ENCODE results near the gene GGNBP2.

Gene GGNBP2

GRCh38 chr17:36593656-36594316, 49.1 kb downstream of the GGNBP2 start:
- no peak overlapping the region for H3K27ac ChIP-seq (ENCODE audit: low read length)
- H3K4me3 ChIP-seq (ENCODE audit: low read length) = no peak overlapping the region
- DNase-seq (ENCODE audit: low read depth, low spot score) = no peak
- H3K36me3 ChIP-seq (ENCODE audit: control insufficient read depth, insufficient read depth, low read length) = 0 out of 2 replicates have a peak, but pooled peaks cover 7% of the 10 kb centered on the region
- H3K4me1 ChIP-seq (ENCODE audit: control insufficient read depth, insufficient read depth, low read length) = peaks cover 2% of the 10 kb centered on the region; the same call in 1 of the 2 replicates
- no peaks in the 10 kb centered on the region for H3K9me3 ChIP-seq (ENCODE audit: control insufficient read depth, insufficient read depth, low read length)
- WGBS (ENCODE audit: insufficient coverage, insufficient read length) = no CpG with 5 or more reads among the region's 8 CpGs
- no peaks in the 10 kb centered on the region for H3K27me3 ChIP-seq (ENCODE audit: control insufficient read depth, insufficient read depth, low read length)

- no peaks in the 10 kb centered on the region for H3K9me3 ChIP-seq (ENCODE audit: control insufficient read depth, insufficient read depth, low read length)
- no peaks in the 10 kb centered on the region for H3K27me3 ChIP-seq (ENCODE audit: control insufficient read depth, insufficient read depth, low read length)
- WGBS (ENCODE audit: insufficient coverage, insufficient read length) = no CpG with 5 or more reads among the region's 13 CpGs
- H3K36me3 ChIP-seq (ENCODE audit: control insufficient read depth, insufficient read depth, low read length) = 0 out of 2 replicates have a peak, but pooled peaks cover 7% of the 10 kb centered on the region
- H3K27ac ChIP-seq (ENCODE audit: low read length) = no peak overlapping the region
- H3K4me1 ChIP-seq (ENCODE audit: control insufficient read depth, insufficient read depth, low read length) = peaks cover 2% of the 10 kb centered on the region; the same call in 1 of the 2 replicates
- no peak overlapping the region for H3K4me3 ChIP-seq (ENCODE audit: low read length)
- no peak for DNase-seq (ENCODE audit: low read depth, low spot score)
These were observed 50.1 kb downstream of the GGNBP2 start for GRCh38 chr17:36594626-36595401.

GRCh38 chr17:36597226-36597625, 52.5 kb downstream of the GGNBP2 start:
- H3K4me3 ChIP-seq (ENCODE audit: low read length) = no peak overlapping the region
- WGBS (ENCODE audit: insufficient coverage, insufficient read length) = no CpG with 5 or more reads among the region's 6 CpGs
- H3K27ac ChIP-seq (ENCODE audit: low read length) = no peak overlapping the region
- peaks cover 4% of the 10 kb centered on the region; the same call in 1 of the 2 replicates for H3K4me1 ChIP-seq (ENCODE audit: control insufficient read depth, insufficient read depth, low read length)
- no peaks in the 10 kb centered on the region for H3K9me3 ChIP-seq (ENCODE audit: control insufficient read depth, insufficient read depth, low read length)
- DNase-seq (ENCODE audit: low read depth, low spot score) = no peak
- no peaks in the 10 kb centered on the region for H3K27me3 ChIP-seq (ENCODE audit: control insufficient read depth, insufficient read depth, low read length)
- H3K36me3 ChIP-seq (ENCODE audit: control insufficient read depth, insufficient read depth, low read length) = 0 out of 2 replicates have a peak, but pooled peaks cover 7% of the 10 kb centered on the region

- no CpG with 5 or more reads among the region's 11 CpGs for WGBS (ENCODE audit: insufficient coverage, insufficient read length)
- no peak for DNase-seq (ENCODE audit: low read depth, low spot score)
- Histone ChIP-seq H3K4me3 (ENCODE audit: low read length) (no peak overlapping the region), H3K4me1 (ENCODE audit: control insufficient read depth, insufficient read depth, low read length) (peaks cover 4% of the 10 kb centered on the region; the same call in 1 of the 2 replicates), H3K27me3 (ENCODE audit: control insufficient read depth, insufficient read depth, low read length) (no peaks in the 10 kb centered on the region), H3K9me3 (ENCODE audit: control insufficient read depth, insufficient read depth, low read length) (no peaks in the 10 kb centered on the region), H3K27ac (ENCODE audit: low read length) (no peak overlapping the region), H3K36me3 (ENCODE audit: control insufficient read depth, insufficient read depth, low read length) (0 out of 2 replicates have a peak, but pooled peaks cover 7% of the 10 kb centered on the region)
These were observed 53.4 kb downstream of the GGNBP2 start for GRCh38 chr17:36597866-36598777.

- no peak overlapping the region for H3K4me3 ChIP-seq (ENCODE audit: low read length)
- no CpG with 5 or more reads among the region's 13 CpGs for WGBS (ENCODE audit: insufficient coverage, insufficient read length)
These were observed 54.3 kb downstream of the GGNBP2 start for GRCh38 chr17:36598951-36599401.

GRCh38 chr17:36599546-36600250, 55.0 kb downstream of the GGNBP2 start:
- no peaks in the 10 kb centered on the region for H3K9me3 ChIP-seq (ENCODE audit: control insufficient read depth, insufficient read depth, low read length)
- DNase-seq (ENCODE audit: low read depth, low spot score) = no peak
- WGBS (ENCODE audit: insufficient coverage, insufficient read length) = no CpG with 5 or more reads among the region's 11 CpGs
- 0 out of 2 replicates have a peak, but pooled peaks cover 2% of the 10 kb centered on the region for H3K4me1 ChIP-seq (ENCODE audit: control insufficient read depth, insufficient read depth, low read length)
- H3K4me3 ChIP-seq (ENCODE audit: low read length) = no peak overlapping the region
- H3K27ac ChIP-seq (ENCODE audit: low read length) = no peak overlapping the region
- 0 out of 2 replicates have a peak, but pooled peaks cover 7% of the 10 kb centered on the region for H3K36me3 ChIP-seq (ENCODE audit: control insufficient read depth, insufficient read depth, low read length)
- no peaks in the 10 kb centered on the region for H3K27me3 ChIP-seq (ENCODE audit: control insufficient read depth, insufficient read depth, low read length)

More at GRCh38 chr17:36598951-36599401, 54.3 kb downstream of the GGNBP2 start:
- DNase-seq (ENCODE audit: low read depth, low spot score) = no peak
- Histone ChIP-seq H3K27ac (ENCODE audit: low read length) (no peak overlapping the region), H3K36me3 (ENCODE audit: control insufficient read depth, insufficient read depth, low read length) (0 out of 2 replicates have a peak, but pooled peaks cover 7% of the 10 kb centered on the region), H3K4me1 (ENCODE audit: control insufficient read depth, insufficient read depth, low read length) (0 out of 2 replicates have a peak, but pooled peaks cover 2% of the 10 kb centered on the region), H3K9me3 (ENCODE audit: control insufficient read depth, insufficient read depth, low read length) (no peaks in the 10 kb centered on the region), H3K27me3 (ENCODE audit: control insufficient read depth, insufficient read depth, low read length) (no peaks in the 10 kb centered on the region)

GRCh38 chr17:36600465-36600864, 55.7 kb downstream of the GGNBP2 start:
- Histone ChIP-seq H3K9me3 (ENCODE audit: control insufficient read depth, insufficient read depth, low read length) (no peaks in the 10 kb centered on the region), H3K4me3 (ENCODE audit: low read length) (no peak overlapping the region), H3K27ac (ENCODE audit: low read length) (no peak overlapping the region), H3K4me1 (ENCODE audit: control insufficient read depth, insufficient read depth, low read length) (0 out of 2 replicates have a peak, but pooled peaks cover 2% of the 10 kb centered on the region), H3K36me3 (ENCODE audit: control insufficient read depth, insufficient read depth, low read length) (0 out of 2 replicates have a peak, but pooled peaks cover 7% of the 10 kb centered on the region), H3K27me3 (ENCODE audit: control insufficient read depth, insufficient read depth, low read length) (no peaks in the 10 kb centered on the region)
- WGBS (ENCODE audit: insufficient coverage, insufficient read length) = no CpG with 5 or more reads among the region's 3 CpGs
- no peak for DNase-seq (ENCODE audit: low read depth, low spot score)

- no peak for DNase-seq (ENCODE audit: low read depth, low spot score)
- no CpG with 5 or more reads among the region's 10 CpGs for WGBS (ENCODE audit: insufficient coverage, insufficient read length)
- Histone ChIP-seq H3K4me3 (ENCODE audit: low read length) (peak overlapping the region; percentile 70; the same call in 1 of the 2 replicates), H3K36me3 (ENCODE audit: control insufficient read depth, insufficient read depth, low read length) (0 out of 2 replicates have a peak, but pooled peaks cover 7% of the 10 kb centered on the region), H3K27me3 (ENCODE audit: control insufficient read depth, insufficient read depth, low read length) (no peaks in the 10 kb centered on the region), H3K27ac (ENCODE audit: low read length) (no peak overlapping the region), H3K4me1 (ENCODE audit: control insufficient read depth, insufficient read depth, low read length) (0 out of 2 replicates have a peak, but pooled peaks cover 2% of the 10 kb centered on the region), H3K9me3 (ENCODE audit: control insufficient read depth, insufficient read depth, low read length) (no peaks in the 10 kb centered on the region)
These were observed 56.2 kb downstream of the GGNBP2 start for GRCh38 chr17:36600936-36601302.

- no peaks in the 10 kb centered on the region for H3K27me3 ChIP-seq (ENCODE audit: control insufficient read depth, insufficient read depth, low read length)
- H3K4me3 ChIP-seq (ENCODE audit: low read length) = peak within 1 kb of the TSS; percentile 70
- H3K4me1 ChIP-seq (ENCODE audit: control insufficient read depth, insufficient read depth, low read length) = 0 out of 2 replicates have a peak, but pooled peaks cover 2% of the 10 kb centered on the region
- no peak within 1 kb of the TSS for H3K27ac ChIP-seq (ENCODE audit: low read length)
- no peak for DNase-seq (ENCODE audit: low read depth, low spot score)
- H3K9me3 ChIP-seq (ENCODE audit: control insufficient read depth, insufficient read depth, low read length) = no peaks in the 10 kb centered on the region
- WGBS (ENCODE audit: insufficient coverage, insufficient read length) = no CpG with 5 or more reads among the region's 60 CpGs
- H3K36me3 ChIP-seq (ENCODE audit: control insufficient read depth, insufficient read depth, low read length) = 0 out of 2 replicates have a peak, but pooled peaks cover 7% of the 10 kb centered on the region
These were observed 56.7 kb downstream of the GGNBP2 start, which contains the start of gene MRM1 for GRCh38 chr17:36601303-36602029. Gene MRM1 (plus strand): TSS chr17:36601583. CDS start chr17:36601811, 228 bp downstream.

Measured in iPS DF 6.9 (cell line).